GM12872 (cell line): ENCODE data around the gene NCKIPSD.

Experiments used
- TF ChIP-seq, protein P1 (sequence below): IDR thresholded peaks from 3 replicates; pipeline ENCODE4 v1.5.1; 2011; ENCODE audit warnings: low read depth, mild to moderate bottlenecking, low read length, moderate library complexity; ENCODE audit not compliant: insufficient read depth

The NCKIPSD gene

DNA sequence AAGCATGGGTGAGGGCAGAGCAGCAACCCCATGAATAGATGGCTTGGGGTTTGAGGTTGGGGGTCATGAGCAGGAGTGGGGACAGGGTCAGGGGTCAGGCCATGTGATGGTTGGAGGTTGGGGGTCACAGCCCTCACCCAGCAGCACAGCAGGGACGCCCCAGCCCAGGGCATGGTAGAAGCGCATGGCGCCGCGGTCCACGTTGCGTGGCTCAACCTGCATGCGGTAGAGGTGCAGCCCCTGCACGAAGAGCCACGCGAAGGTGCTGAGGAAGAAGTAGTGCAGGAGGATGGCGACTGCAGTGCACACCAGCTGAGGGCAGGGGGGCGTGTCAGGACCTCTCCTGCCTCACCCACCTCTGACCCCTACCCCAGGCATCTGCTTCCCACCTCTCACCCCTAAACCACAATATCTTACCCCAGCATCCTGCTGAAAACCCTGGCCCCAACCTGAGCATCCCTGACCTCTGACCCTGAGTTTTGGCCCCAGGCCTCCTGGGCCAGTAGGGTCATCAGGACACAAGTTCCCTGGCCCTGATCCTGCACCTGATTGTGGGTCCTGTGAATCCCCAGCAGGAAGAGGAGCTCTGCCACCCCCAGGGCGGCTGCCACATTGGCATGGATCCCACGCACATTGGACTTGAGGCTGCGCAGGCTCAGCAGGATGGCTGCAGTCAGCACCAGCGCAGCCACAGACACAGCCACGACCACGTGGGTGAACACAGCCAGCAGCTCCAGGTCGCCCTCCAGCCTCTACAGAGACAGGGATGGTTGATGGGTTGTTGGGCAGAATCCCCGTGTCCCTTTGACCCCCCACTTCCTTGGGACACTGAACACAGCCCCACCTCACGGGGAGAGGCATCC lies 40.6 kb downstream of the NCKIPSD start:
- TF ChIP-seq, protein P1, sequence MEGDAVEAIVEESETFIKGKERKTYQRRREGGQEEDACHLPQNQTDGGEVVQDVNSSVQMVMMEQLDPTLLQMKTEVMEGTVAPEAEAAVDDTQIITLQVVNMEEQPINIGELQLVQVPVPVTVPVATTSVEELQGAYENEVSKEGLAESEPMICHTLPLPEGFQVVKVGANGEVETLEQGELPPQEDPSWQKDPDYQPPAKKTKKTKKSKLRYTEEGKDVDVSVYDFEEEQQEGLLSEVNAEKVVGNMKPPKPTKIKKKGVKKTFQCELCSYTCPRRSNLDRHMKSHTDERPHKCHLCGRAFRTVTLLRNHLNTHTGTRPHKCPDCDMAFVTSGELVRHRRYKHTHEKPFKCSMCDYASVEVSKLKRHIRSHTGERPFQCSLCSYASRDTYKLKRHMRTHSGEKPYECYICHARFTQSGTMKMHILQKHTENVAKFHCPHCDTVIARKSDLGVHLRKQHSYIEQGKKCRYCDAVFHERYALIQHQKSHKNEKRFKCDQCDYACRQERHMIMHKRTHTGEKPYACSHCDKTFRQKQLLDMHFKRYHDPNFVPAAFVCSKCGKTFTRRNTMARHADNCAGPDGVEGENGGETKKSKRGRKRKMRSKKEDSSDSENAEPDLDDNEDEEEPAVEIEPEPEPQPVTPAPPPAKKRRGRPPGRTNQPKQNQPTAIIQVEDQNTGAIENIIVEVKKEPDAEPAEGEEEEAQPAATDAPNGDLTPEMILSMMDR, result no peak

DNA sequence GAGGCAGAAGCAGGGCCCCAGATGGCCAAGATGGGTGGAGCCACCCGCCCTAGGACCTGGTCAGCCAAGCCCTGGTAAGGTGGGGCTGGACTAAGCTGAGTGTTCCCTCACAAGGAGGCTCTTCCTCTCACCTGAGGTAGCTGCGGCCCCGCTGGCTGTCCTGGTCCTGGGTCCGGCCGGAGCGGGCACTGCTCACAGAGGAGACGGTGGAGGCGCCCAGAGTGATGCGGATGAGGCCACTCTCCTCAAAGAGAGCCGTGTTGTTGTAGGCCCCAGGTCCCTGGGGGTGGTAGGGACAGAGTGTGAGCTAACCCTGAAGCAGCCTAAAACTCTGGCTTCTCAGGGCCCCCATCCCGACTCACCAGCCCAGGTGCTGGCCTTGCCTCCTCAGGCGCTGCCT lies 43.1 kb downstream of the NCKIPSD start:
- TF ChIP-seq, protein P1, result no peak

DNA sequence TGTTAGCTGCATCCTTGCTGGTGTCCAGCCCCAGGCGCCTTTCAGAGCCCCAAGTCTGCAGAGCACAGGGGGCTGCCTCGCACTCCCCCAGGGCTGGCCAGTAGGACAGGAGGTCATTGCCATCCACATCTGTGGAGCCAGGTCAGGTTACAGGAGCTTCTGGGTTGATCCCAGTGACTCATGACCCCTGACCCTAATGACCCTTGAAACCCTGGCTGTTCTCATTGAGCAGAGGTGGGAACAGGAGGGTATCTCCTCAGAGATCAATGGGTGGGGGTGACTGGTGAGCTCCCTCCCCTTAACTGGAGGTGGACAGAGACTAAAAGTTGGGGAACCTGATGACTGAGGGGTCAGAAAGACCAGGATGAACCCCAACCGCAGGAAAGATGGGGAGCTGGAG lies 44.3 kb downstream of the NCKIPSD start:
- TF ChIP-seq, protein P1, result no peak

DNA sequence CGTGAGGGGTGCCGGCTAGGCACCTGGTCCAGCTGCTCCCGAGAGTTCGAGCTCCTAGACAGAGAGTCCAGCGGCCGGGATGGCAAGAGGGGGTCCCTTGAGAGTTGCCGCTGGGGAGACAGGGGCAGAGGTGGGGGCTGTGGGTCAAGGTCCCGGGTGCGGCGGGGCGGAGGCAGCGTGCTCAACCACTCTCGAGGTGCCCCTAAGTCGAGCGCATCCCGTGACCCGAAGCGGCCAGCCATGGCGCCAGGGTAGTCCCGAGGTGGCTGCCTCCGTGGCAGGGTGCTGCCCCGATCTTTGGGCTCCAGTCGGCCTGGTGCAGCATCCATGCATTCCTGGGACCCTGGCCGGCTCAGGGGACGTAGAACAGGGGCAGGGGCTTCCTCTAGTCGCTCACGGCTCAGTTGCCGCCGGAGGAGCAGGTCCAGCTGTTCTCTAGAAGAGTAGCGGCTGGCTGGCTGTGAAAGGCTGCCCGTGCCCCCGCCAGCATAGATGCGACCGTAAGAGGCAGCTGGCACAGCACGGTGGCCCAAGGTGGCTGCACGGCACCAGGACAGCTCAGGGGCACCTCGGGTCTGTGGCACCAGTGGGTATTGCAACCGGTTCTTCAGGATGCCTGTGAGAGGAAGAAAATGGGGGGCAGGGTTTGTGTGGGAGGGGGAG lies 45.6 kb downstream of the NCKIPSD start:
- TF ChIP-seq, protein P1, result no peak

DNA sequence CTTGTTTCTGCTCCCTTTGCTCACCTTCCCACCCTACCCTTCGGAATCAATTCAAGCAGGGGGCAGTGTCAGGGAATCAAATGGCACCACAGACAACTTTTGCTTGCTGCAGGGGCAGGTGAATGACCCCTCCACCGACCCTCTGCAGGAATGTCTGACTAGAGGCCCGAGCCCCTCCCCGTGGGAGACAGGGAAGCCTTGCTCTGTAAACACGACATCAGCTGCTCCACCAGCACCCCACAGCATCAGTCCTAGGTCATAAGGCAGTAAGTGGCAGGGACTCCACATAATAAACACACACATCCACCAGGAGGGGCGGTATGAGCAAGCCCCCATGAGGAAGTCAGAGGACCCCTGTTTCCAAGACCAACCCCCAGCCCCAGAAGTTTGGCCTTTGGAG lies 48.4 kb downstream of the NCKIPSD start:
- TF ChIP-seq, protein P1, result no peak

DNA sequence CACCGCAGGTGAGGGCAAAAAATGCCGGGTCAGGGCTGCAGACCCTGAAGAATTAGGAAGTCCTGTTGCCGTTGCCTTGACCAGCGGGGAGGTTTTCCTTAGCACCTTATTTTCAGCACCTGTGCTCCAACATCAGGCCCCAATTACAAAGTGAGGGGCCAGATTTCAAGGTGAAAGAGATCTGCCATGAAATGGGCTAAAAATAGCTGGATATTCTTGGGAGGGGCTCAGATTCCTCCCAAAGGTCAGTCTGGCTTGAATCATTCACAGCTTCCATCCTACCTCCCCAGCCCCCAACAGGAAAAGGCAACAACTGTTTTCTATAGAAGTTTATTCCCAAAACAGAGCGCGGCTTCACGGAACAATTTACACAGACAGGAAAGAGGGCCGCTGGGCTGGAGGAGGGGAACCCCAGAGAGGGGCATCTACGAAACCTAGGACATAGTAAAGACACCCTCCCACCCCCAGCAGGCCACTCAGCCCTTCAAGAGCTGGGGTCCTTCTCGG lies 49.5 kb downstream of the NCKIPSD start:
- TF ChIP-seq, protein P1, result no peak

DNA sequence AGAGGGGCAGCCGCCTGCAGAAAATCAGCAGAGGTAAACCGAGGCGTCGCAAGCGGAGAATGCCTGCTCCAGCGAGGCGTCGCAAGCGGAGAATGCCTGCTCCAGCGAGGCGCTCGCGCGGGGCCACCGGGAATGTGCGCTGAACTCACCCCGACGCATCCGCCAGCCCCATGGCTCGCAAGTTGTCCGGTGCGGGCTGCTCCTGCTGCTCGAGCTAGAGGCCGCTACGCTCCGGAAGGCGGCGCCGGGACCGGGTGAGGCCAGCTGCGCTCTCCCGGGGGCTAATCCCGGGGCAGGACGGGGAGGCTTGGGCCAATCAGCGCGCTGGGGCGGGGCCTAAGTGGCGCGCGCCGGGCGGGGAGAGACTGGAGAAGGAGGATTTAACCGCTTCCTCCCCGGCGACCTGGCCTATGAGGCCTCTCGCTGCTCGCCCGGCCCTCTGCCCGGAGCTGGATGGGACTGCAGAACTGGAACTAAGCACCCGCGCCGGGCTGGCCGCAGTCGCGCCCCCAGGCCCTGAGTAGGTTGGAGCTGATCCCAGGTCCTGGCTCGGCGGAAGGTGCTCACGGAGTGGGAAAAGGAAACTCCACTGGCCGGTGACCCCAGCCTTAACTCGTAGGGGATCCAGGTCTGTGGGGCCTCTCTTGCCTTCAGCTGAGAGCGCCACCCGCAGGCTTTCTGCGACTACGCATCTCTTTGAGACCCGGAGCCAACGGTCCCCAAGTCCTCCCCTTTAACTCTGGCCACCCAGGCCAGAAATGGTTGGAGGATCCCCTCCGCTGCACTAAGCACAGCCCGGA lies 50.3 kb downstream of the NCKIPSD start, which contains the start of gene SLC26A6:
Gene SLC26A6, minus strand, starts transcription at position 240 of the 800 bp plus-strand sequence. Its CDS starts 68 bp downstream, at position 172.
- TF ChIP-seq, protein P1, result peak; percentile 86
